PC-3 (cell line): ENCODE results near the gene DAB1.

Experiments
- CTCF ChIP-seq: fragments of 300-600 bp; sonication (generic); conservative IDR thresholded peaks from 2 replicates; pipeline ENCODE4 v1.5.1; 2017; ENCODE audit warnings: antibody characterized with exemption, low read depth, mild to moderate bottlenecking, low read length
- EZH2 ChIP-seq: fragments of 300-600 bp; sonication (generic); IDR thresholded peaks from one replicate; pipeline ENCODE4 v1.6.1; 2017; ENCODE audit warnings: antibody characterized with exemption, mild to moderate bottlenecking, low read length; ENCODE audit not compliant: unreplicated experiment
- EZH2phosphoT487 ChIP-seq: fragments of 300-600 bp; sonication (generic); IDR thresholded peaks from 2 replicates; pipeline ENCODE4 v1.6.1; 2018; ENCODE audit warnings: mild to moderate bottlenecking, antibody characterized with exemption, low read length, borderline replicate concordance

GRCh38 chr1:57311411-57311810, 112.4 kb downstream of the DAB1 start:
- no peak for TF ChIP-seq CTCF
- TF ChIP-seq EZH2phosphoT487: no peak
- TF ChIP-seq EZH2: no peak
